Ramos (cell line): Measurements from ENCODE around the gene MAGI1.

Experiments
- in situ Hi-C: fragments of 300-500 bp; cut with MboI; formaldehyde crosslinking; loops from one replicate; pipeline ENCODE4 v1.14.3; 2022; ENCODE audit warnings: low sequenced_read_pairs; ENCODE audit not compliant: unreplicated experiment

Gene MAGI1

DNA sequence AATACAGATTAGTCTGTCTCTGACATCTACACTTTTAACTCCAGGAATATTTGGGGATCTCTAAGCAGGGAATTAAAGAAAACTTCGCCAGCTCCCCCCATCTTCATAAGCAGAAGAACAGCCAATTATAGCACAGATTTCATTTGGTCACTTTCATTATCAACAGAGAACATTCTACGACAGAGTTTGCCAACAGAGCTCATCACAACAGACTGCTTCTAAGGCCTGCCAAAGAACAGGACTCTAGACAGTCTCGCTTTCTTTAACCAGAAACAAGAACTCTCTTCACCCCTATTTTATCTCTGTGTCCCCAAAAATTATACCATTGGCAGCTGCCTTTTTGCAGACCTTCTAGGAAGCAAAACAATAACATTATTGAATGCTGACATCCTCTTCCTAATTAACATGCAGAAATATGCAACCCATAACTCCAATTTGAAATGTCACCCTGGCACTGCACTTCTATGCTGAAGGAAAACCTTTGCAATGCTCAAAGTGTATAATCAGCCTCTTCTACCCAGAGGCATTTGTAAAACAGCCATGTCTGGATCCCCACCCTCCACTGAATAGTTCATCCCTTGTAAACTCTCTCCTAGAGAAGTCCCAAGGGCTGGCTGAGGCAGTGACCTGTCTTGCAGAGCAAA, 552.8 kb downstream of the MAGI1 start:
- in situ Hi-C loops = no loop called here

DNA sequence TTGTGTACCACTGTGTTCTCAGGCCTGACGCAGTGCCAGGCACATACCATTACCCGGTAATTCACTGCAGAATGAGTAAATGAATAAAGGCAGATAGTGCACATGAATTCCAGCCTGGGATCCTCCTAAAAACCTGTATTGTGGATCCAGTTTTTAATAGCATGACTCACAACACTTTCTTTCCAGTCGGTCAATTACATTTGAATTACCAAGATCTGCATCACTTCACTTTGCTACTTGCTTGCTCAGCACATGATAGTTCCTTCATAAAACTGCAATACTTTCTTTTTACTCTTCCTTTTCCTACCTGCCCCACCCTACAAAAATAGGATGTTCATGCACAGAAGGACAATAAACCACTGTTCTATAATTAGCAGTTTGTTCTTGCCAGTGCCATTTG, 553.8 kb downstream of the MAGI1 start:
- in situ Hi-C loops = no loop called here

DNA sequence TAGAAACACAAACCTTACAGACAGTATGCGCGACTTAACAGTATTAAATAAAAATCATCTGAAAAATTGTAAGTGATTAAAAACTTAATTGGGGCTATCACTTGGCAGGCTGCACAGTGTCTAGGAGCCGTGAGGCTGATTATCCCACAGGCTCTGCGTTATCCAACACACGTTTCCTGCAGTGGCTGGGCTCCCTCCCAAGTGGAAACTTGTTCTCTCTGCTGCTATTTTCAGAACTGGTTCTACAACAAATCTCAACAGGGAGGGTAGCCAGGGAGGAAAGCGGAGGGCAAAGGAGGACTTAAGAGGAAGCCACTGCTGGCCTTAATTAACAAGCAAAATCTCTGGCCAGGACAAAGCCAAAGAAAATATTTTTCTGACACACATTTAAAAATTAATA, 555.2 kb downstream of the MAGI1 start:
- in situ Hi-C loops = no loop called here

DNA sequence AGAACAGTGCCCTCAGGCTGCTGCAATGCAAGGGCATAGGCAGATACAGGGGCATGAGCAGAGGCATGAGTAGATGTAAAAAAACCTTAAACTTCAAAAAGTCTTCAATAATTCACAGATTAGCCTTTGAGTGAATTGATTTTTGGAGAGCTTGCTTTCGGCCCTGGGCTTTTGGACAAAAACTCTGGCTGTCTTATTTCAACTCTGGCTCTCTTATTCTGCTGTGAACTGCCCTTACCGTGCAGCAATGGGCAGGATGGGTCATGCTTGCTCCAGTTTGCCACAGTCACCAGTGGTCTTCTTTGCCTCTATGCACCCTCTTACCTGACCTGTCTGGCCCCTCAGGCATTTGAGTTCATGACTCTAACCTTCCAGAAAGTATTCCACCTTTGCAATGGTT, 555.7 kb downstream of the MAGI1 start:
- in situ Hi-C loops = no loop called here

DNA sequence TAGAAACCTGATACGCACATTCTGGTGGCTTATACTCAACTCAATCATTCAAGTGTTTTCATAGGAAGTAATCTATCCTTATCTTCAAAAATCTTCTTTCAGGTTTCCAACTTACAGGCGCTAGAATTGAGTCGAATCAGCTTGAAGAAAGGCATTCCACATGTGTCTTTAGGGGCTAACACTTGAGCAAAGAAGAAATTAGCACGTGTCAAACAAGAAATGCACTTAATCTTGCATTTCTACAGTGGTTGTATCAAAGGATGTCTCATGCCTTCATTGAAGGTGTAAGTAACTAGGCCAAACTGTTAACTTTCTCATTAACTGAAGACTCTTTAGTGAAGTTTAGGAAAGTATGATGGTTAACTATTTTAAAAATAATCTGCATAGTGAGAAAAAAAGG, 557.6 kb downstream of the MAGI1 start:
- in situ Hi-C loops = no loop called here

DNA sequence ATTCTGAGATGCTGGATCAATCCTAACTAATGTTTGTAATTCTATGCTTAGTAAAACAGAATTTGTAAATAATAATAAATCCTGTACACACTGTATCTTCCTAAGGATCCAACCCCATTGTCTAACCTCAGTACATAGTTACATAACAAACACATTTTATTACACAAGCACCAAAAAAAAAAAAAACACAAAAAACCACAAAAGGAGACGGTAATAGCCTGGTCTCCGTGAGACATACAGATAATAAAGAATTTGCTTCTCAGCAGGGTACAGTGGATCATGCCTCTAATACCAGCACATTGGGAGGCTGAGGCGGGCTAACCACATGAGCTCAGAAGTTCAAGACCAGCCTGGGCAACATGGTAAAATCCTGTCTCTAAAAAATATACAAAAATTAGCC, 558.7 kb downstream of the MAGI1 start:
- in situ Hi-C loops = no loop called here

DNA sequence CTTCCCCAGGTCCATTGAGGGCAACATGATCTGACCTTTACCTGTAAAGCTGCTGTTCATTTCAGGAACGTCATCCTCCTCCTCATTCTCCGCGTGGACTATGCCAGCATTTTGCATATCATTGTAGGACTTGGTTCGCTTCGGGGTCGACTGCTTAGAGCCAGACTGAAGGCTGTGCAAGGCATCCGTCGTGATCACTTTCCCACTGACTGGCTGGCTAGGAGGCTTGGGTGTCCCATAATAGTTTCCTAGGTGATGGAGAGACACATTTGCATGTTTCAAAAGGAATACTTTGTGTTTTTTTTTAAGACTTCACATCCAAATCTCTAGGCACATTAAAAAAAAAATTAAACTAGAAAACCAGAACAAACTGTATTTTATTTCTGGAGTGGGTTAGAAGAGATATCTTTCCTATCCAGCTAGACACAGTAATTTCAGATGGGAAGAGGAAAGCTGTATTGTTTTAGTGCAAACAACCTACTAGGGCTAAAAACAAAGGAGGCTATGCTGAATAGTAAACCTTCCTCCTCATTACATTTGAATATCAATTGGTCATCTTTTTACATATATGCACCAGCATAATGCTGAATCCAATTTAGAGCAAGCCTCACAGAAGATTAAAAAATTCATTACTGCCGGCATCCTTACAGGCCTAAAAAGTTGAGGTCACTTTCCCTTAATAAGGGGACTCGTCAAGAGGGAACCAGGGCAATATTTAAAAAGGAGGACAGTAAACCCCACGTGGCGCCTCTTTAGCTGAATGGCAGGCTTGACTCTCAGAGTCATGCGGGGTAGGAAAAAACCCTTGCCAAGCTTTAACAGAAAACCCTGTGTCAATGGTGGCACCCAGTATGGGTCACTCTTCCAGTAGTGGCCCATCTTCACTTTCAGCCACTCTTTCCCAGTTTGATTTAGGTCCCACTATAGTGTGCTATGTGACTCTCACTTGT, 559.9 kb downstream of the MAGI1 start:
- in situ Hi-C loops = no loop called here

DNA sequence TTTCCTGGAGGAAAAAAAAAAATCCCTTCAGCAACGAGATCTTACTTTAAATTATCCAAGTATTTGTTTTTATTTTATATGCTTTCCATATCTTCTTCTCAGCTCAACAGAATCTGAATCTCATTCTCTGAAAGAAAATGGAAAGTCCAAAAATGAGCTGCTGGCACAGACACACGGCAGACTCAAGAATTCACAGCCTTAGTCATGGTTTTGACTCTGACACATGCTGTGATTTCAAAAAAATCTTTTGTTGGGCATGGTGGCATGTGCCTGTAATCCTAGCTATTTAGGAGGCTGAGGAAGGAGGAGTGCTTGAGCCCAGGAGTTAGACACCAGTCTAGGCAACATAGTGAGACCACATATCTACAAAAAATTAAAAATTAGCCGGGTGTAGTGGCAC, 565.0 kb downstream of the MAGI1 start:
- in situ Hi-C loops = no loop called here

DNA sequence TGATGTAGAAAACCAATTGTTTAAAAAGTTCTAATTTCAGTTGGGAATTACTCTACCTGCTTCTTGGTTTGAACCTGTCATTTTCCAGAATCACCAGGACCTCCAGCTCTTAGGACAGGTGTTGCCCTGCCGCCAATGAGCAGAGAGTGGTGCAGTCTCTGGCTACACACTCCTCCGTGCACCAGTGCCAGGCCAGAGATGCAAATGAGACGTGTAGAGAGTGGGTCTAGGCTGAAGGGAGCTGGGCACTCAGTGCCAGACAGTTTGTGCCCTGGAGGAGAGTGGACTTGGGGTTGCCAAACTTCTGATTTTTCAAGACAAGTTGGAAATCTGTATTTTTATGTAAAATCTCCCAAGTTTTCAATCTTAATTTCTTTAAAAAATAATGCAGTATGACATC, 566.2 kb downstream of the MAGI1 start:
- in situ Hi-C loops = no loop called here

DNA sequence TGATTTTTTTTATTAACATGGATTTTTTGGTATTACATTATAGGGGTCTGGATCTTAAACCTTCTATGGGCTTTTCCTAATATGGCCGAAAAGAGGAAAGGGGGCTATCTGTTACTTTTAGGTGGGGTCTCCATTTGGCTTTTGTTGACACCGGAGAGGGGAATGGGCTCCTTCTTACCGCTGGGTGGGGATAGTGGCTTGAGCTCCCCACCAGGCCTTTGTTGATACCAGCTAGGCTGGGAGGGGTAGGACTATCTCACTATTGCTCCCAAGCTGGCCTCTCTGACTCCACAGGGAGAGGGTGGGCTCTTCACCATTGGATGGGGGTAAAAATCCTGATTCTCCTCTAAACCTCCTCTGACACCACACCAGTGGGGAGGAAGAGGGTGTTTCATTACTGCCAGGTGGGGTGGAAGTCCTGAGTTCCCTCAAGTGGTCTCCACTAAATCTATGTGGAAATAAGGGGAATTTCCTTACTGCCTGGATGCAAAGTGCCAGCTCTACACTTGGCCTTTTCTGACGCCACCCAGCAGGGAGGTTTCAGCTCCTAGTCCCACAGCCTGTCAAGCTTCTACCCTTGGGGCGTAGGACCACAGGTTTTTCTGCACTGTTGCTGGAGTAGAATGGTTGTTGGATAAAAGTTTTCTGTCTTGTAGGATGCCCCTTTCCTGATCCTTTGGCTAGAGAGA, 572.3 kb downstream of the MAGI1 start:
- in situ Hi-C loops = no loop called here

DNA sequence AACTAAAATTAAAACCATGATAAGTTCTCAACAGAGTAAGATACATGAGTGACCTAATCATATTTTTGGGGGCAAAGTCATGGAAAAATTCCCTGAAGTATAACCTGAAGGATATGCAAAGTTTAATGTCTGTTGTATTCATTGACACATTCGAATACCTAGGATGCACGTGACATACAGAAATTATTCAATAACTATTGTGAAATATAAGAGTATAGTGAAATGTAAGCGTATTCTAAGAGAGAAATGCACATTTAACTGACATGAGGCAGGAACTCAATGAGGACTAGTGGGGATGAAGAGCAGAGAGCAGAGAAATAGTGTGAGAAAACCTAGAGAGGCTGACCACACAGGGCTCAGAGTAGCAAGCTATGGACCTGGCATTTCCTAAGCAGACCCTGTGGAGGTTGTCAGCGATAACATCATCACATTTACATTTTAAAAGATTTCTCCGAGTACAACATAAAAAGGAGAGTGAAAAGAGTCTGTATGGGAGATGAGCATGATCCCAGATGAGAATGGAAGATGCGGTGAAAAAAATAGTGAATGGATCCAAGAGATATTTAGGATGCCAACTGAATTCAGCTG, 588.8 kb downstream of the MAGI1 start:
- in situ Hi-C loops = no loop called here

DNA sequence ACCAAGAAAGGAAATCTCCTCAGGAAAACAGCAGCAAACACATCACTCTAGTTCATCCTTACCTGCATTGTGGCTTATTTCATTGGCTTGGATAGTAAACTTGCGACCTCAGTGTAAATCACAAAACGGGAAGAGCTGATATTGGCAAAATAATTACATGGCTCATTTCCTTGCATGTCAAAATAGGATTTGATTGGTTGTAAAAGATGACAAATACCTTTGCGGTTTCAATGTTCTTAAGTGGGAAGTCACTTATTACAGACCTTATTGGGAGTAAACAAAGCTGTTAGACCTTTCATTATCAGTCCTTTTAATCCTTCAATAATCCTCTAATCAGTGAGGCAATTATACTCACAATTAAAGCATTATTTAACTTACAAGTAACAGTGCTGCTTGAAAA, 590.6 kb downstream of the MAGI1 start:
- in situ Hi-C loops = no loop called here

DNA sequence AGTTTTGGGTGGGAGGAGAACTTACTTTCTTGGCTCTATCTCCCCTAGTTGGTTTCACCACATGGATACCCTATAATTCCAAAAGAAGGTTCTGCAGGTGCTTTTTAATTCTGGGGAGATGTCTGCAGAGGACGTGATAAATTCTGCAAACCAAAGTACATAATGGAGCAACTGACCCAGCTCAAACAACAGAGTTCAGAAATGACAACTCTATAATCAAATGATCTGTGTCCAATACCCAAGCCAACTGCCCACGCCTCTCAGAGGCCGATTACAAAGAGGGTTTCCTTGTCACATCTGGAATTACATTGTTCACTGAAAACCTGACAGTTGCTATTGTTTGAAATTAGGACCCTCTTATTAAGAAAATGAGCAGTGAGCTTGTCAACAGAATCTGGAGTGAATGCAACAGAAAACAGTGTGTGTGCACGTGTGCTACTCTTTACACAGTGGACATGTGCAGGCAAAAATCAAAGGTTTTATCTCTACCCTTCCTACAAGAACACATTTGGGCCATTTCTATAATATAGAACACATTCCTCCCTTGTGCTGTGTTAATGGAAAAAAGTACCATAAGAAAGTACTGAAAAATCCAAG, 593.0 kb downstream of the MAGI1 start:
- in situ Hi-C loops = no loop called here

DNA sequence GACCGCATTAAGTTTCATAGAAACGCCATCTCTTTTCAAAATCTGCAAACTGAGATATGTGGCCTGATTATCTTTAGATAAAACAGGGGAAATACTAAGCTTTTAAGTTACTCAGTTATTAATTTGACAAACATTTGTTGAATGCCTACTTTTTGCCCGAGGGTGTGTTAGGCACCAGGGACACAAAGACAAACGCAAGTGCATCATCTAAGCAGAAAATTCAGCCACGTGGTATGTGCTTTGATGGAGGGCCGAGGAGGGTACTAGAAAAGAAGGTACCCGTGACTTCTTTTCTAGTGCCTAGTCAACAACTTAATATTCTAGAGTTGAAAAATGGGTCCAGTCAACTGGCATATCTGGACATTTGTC, 594.3 kb downstream of the MAGI1 start:
- in situ Hi-C loops = no loop called here

DNA sequence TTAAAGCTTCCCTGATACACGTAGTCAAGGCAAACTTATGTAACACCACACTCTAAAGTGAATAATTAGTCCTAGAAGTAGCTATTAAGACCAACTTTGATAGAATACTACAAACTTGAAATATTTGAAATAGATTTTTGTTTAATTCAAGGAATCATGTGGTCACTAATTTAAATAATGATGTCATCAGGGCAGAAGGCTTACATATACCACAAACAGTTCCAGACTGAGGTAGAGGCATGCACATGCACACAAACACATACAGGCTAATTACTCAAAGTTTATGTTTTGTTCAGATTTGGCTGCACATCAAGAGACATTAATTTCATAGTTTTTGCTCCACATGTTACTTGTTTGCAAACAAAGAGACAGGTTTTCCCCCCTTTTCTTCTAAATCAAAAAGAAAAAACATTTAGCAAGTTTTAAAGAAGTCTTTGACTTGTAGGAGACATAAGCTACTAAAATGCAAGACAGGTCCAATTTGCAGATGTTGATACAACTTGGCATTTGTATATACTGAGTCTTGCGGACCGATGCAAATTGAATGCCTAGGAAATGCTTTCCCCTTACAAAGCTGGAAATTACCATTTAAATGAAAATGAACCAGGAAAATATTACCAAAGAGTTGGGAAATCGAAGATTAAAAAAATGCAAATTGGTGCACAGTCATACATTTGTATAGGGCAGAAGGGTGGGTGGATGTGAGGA, 594.8 kb downstream of the MAGI1 start:
- in situ Hi-C loops = no loop called here

DNA sequence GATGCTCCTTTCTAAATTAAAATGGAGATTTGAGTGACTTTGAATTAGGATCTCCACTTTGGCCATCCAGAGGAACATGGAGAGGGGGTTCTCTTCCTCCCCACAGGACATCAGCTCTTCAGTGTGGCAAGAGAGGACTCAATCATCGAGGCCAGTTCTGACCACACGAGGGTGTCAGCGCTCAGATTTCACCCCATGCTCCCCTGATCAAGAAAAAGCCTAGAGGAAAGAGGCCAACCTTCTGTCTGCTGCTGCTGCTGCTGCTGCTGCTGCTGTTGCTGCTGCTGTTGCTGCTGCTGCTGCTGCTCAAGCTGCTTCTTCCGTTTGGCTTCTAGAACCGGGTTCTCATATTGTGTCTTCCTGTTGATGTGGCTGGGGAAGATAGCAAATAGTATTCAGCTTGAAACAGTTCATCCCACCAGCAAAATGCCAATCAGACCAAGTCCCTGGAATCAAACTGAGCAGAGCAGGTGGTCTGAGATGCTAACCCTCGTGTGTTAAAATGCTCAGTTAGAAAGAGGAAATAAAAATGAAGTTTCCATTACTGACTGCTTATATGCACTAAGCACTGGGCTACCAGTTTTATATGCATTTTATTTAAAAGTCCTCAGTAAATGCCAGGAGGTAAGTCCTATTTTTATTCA, 599.0 kb downstream of the MAGI1 start:
- in situ Hi-C loops = no loop called here

DNA sequence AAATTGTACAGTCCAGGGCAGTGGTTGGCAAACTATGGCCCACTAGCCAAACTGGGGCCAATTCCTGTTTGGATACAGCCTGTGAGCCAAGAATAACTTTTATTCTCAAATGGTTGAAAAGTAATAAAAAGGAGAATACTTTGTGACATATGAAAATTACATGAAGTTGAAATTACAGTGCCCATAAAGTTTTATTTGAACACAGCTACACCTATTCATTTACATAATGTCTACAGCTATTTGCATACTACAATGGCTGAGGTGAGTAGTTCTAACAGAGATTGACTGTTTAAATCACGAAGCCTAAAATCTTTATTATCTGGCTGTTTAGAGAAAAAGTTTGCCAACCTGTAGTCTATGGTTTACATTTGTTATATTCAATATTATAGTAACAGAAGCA, 600.1 kb downstream of the MAGI1 start:
- in situ Hi-C loops = no loop called here

DNA sequence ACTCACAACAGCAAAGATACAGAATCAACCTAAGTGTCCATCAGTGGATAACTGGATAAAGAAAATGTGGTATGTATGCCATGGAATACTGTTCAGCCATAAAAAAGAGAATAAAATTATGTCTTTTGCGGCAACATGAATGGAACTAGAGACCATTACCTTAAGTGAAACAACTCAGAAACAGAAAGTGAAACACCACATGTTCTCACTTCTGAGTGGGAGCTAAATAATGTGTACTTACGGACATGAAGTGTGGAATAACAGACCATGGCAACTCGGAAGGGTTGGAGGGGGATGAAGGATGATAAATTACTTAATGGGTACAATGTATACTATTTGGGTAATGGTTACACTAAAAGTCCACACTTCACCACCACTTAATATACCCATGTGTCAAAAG, 600.6 kb downstream of the MAGI1 start:
- in situ Hi-C loops = no loop called here

DNA sequence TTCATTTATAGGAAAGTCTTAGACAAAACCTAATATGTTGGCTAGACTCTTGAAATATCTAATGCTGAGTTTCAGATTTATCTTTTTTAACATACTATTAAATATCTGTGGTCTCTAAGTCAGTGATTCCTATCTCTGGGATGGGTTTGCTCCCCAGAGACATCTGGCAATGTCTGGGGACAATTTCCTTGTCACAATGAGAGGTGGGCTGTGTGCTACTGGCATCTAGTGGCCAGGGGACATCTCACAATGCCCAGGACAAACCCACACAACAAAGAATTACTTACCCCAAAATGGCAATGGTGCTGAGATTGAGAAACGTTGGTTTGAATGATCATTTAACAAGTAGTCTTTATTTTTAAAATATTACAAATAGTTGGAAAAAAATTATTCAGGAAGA, 602.1 kb downstream of the MAGI1 start:
- in situ Hi-C loops = no loop called here
